Measurements from ENCODE around the gene STX8. TPM values are rescaled to one million over a fixed set of nuclear protein-coding genes. Genes with fewer than 3 reads are reported as not detected.

Gene STX8
- total RNA-seq, 1 donor from 2014 or later, result 57.8 TPM

DNA sequence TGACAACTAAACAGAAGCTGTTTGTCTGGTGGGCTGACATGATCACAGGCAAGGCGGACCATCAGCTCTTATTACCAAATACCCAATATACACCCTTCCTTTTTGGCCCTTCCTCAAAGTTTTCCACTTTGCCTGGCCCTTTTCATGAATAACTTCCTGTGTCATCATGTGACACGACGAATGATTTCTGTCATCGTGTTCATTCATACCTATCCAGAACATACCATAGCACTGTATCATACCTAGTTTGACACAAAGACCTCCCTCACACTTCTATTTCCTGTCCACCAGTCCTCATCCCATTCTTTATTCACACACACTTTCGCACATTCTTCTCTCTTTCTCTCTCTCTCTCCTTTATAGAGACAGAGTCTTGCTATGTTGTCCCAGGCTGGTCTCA lies 131.8 kb downstream of the STX8 start:
- Histone ChIP-seq H3K9me3 (no peaks in the 10 kb centered on the region), H3K27ac (no peak overlapping the region), H3K36me3 (peaks cover 3% of the 10 kb centered on the region), H3K4me1 (no peaks in the 10 kb centered on the region), H3K27me3 (ENCODE audit: low read depth) (no peaks in the 10 kb centered on the region), H3K4me3 (no peak overlapping the region)
- TF ChIP-seq, protein P1, sequence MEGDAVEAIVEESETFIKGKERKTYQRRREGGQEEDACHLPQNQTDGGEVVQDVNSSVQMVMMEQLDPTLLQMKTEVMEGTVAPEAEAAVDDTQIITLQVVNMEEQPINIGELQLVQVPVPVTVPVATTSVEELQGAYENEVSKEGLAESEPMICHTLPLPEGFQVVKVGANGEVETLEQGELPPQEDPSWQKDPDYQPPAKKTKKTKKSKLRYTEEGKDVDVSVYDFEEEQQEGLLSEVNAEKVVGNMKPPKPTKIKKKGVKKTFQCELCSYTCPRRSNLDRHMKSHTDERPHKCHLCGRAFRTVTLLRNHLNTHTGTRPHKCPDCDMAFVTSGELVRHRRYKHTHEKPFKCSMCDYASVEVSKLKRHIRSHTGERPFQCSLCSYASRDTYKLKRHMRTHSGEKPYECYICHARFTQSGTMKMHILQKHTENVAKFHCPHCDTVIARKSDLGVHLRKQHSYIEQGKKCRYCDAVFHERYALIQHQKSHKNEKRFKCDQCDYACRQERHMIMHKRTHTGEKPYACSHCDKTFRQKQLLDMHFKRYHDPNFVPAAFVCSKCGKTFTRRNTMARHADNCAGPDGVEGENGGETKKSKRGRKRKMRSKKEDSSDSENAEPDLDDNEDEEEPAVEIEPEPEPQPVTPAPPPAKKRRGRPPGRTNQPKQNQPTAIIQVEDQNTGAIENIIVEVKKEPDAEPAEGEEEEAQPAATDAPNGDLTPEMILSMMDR (IDR thresholded peaks at IDR 0.05), result no peak
- DNase-seq (no peak), ATAC-seq (no peak)
- intact Hi-C loops (cut with DNase I), result no loop called here

DNA sequence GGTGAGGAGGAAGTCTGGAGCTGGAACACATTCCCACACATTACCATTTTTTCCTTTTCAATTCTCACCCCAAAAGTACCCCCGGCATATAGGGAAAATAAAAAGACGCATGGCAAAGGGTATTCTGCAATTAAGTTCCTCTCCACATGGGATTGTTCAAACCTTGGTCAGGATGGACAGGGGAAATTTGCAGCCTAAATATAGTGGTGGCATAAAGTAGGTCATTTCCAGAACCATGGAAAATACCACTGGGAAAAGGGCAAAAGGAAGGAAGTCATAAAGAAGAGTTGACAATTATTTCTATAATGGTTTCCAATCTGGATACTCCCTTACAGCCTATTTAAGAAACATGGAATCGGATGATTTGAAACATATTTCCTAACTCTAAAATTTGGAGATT lies 135.8 kb downstream of the STX8 start:
- H3K36me3 ChIP-seq, result peaks cover 3% of the 10 kb centered on the region
- no peak overlapping the region for H3K27ac ChIP-seq
- TF ChIP-seq, protein P1 (IDR thresholded peaks at IDR 0.05), result no peak
- H3K4me3 ChIP-seq, result no peak overlapping the region
- intact Hi-C loops (cut with DNase I), result no loop called here
- ATAC-seq (no peak), DNase-seq (no peak)
- no peaks in the 10 kb centered on the region for H3K9me3 ChIP-seq
- H3K4me1 ChIP-seq, result no peaks in the 10 kb centered on the region
- no peaks in the 10 kb centered on the region for H3K27me3 ChIP-seq (ENCODE audit: low read depth)

GRCh38 chr17:9436630-9437029 lies 139.0 kb downstream of the STX8 start:
- ATAC-seq (no peak), DNase-seq (no peak)
- Histone ChIP-seq H3K36me3 (peaks cover 3% of the 10 kb centered on the region), H3K9me3 (no peaks in the 10 kb centered on the region), H3K27me3 (ENCODE audit: low read depth) (no peaks in the 10 kb centered on the region), H3K4me3 (no peak overlapping the region), H3K27ac (no peak overlapping the region), H3K4me1 (peaks cover 7% of the 10 kb centered on the region)
- TF ChIP-seq, protein P1 (IDR thresholded peaks at IDR 0.05), result no peak
- intact Hi-C loops (cut with DNase I), result no loop called here

DNA sequence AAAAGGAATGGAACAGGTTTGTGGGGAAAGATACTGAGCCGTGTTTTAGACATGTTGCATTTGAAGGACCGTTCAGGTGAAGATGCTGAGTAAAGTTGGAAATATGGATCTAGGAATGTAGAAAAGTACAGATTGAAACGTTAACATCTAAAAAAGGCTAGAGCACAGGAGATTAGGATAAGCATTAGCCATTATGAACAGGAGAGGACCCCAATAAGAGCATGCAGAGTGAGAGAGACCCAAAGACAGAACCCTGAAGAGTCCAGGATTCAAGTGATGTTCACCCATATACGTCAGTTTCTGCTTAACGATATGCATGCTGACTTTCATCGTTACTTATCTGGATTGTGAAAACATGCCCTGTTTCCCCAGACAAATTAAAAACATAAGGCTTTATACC lies 140.5 kb downstream of the STX8 start:
- no peak for ATAC-seq
- no peak for DNase-seq
- Histone ChIP-seq H3K9me3 (no peaks in the 10 kb centered on the region), H3K27me3 (ENCODE audit: low read depth) (no peaks in the 10 kb centered on the region), H3K36me3 (no peaks in the 10 kb centered on the region), H3K4me1 (peaks cover 7% of the 10 kb centered on the region), H3K27ac (no peak overlapping the region), H3K4me3 (no peak overlapping the region)
- TF ChIP-seq, protein P1 (IDR thresholded peaks at IDR 0.05), result no peak
- intact Hi-C loops (cut with DNase I), result no loop called here

GRCh38 chr17:9434642-9435057 lies 141.0 kb downstream of the STX8 start:
- Histone ChIP-seq H3K27ac (no peak overlapping the region), H3K4me3 (no peak overlapping the region), H3K36me3 (no peaks in the 10 kb centered on the region), H3K27me3 (ENCODE audit: low read depth) (no peaks in the 10 kb centered on the region), H3K4me1 (peaks cover 7% of the 10 kb centered on the region), H3K9me3 (no peaks in the 10 kb centered on the region)
- no peak for ATAC-seq
- intact Hi-C loops (cut with DNase I), result no loop called here
- TF ChIP-seq, protein P1 (IDR thresholded peaks at IDR 0.05), result no peak
- no peak for DNase-seq

GRCh38 chr17:9432934-9433421 lies 142.6 kb downstream of the STX8 start:
- Histone ChIP-seq H3K9me3 (no peaks in the 10 kb centered on the region), H3K4me1 (peaks cover 7% of the 10 kb centered on the region), H3K4me3 (no peak overlapping the region), H3K27ac (no peak overlapping the region), H3K36me3 (no peaks in the 10 kb centered on the region), H3K27me3 (ENCODE audit: low read depth) (no peaks in the 10 kb centered on the region)
- TF ChIP-seq, protein P1 (IDR thresholded peaks at IDR 0.05), result no peak
- intact Hi-C loops (cut with DNase I), result no loop called here
- ATAC-seq (no peak), DNase-seq (no peak)

Measured in lower lobe of right lung (tissue), 2 donors.